Hindlimb muscle (tissue), 1 donor: ENCODE results near the gene AK1. TPM values are rescaled to one million over a fixed set of nuclear protein-coding genes. Genes with fewer than 3 reads are reported as not detected.

Experiments used
- DNase-seq: peaks from one replicate; pipeline ENCODE4 v3.0.0-alpha.2; 2013
- polyA plus RNA-seq: library from polyadenylated mRNA; unstranded; fragments of 120-200 nt; gene quantifications from one replicate; pipeline ENCODE4 v1.2.1, GENCODE V29; 2013; ENCODE audit not compliant: insufficient read length

Gene AK1
- 1,359 TPM for polyA plus RNA-seq

- DNase-seq, result peak; percentile 66
Observed at GRCh38 chr9:127877566-127877998, at the start of gene AK1. AK1 (minus strand) TSS chr9:127877675; CDS start chr9:127874617, 3,058 bp downstream.

- DNase-seq, result no peak
Observed at GRCh38 chr9:127926906-127927200, 49.4 kb upstream of the AK1 start.

- DNase-seq, result no peak
Observed at GRCh38 chr9:127925959-127926905, 48.8 kb upstream of the AK1 start.

GRCh38 chr9:127924736-127925444 lies 47.4 kb upstream of the AK1 start:
- DNase-seq, result no peak

GRCh38 chr9:127923771-127924170 lies 46.3 kb upstream of the AK1 start:
- DNase-seq, result no peak

GRCh38 chr9:127923046-127923445 lies 45.6 kb upstream of the AK1 start:
- no peak for DNase-seq

- DNase-seq, result no peak
Observed at GRCh38 chr9:127921557-127922120, 44.2 kb upstream of the AK1 start.

GRCh38 chr9:127920794-127921193 lies 43.3 kb upstream of the AK1 start:
- no peak for DNase-seq

- no peak for DNase-seq
Observed at GRCh38 chr9:127919253-127919815, 41.9 kb upstream of the AK1 start.

GRCh38 chr9:127918183-127919107 lies 41.0 kb upstream of the AK1 start:
- no peak for DNase-seq

- DNase-seq, result no peak
Observed at GRCh38 chr9:127917603-127918002, 40.1 kb upstream of the AK1 start.

GRCh38 chr9:127916720-127917581 lies 39.5 kb upstream of the AK1 start, which contains the start of gene ST6GALNAC4:
ST6GALNAC4 (minus strand) TSS chr9:127917041; CDS start chr9:127916419, 622 bp downstream.
- peak; percentile 94 for DNase-seq

- no peak for DNase-seq
Observed at GRCh38 chr9:127915801-127916719, 38.6 kb upstream of the AK1 start.

- DNase-seq, result no peak
Observed at GRCh38 chr9:127915325-127915752, 37.9 kb upstream of the AK1 start.

GRCh38 chr9:127913682-127914081 lies 36.2 kb upstream of the AK1 start:
- no peak for DNase-seq

- DNase-seq, result no peak
Observed at GRCh38 chr9:127912882-127913281, 35.4 kb upstream of the AK1 start.

GRCh38 chr9:127912296-127912695 lies 34.8 kb upstream of the AK1 start:
- no peak for DNase-seq

GRCh38 chr9:127910613-127911205 lies 33.2 kb upstream of the AK1 start:
- no peak for DNase-seq

GRCh38 chr9:127909839-127910273 lies 32.4 kb upstream of the AK1 start:
- DNase-seq, result no peak
